SK-N-SH (cell line): ENCODE data around the gene ARHGEF18.

Experiments used
- CHD2 ChIP-seq: fragments of 150-350 bp; IDR thresholded peaks from 2 replicates; pipeline ENCODE4 v1.6.1; 2018; ENCODE audit warnings: low read length; ENCODE audit not compliant: partially characterized antibody
- EZH2phosphoT487 ChIP-seq: fragments of 200-600 bp; sonication (generic); IDR thresholded peaks from 2 replicates; pipeline ENCODE4 v1.6.1; 2017; ENCODE audit warnings: low read depth, mixed run types, mild to moderate bottlenecking, antibody characterized with exemption, moderate library complexity, borderline replicate concordance
- FOXJ3 ChIP-seq: sonication (generic); formaldehyde crosslinking; IDR thresholded peaks from 2 replicates; pipeline ENCODE4 v1.5.1; 2020; ENCODE audit warnings: mild to moderate bottlenecking, missing genetic modification reagents
- NFIC ChIP-seq: IDR thresholded peaks from 2 replicates; pipeline ENCODE4 v1.4.0; 2012; ENCODE audit warnings: borderline replicate concordance
- POLR2AphosphoS5 ChIP-seq: IDR thresholded peaks from 2 replicates; pipeline ENCODE4 v1.6.1; 2012; ENCODE audit warnings: low read depth, low read length
- RCOR1 ChIP-seq: fragments of 150-350 bp; IDR thresholded peaks from 2 replicates; pipeline ENCODE4 v1.6.1; 2017; ENCODE audit warnings: antibody characterized with exemption, low read length
- REST ChIP-seq: IDR thresholded peaks from 2 replicates; pipeline ENCODE4 v1.6.1; 2012; ENCODE audit warnings: mild to moderate bottlenecking, low read depth, low read length, moderate library complexity
- YY1 ChIP-seq: IDR thresholded peaks from 2 replicates; pipeline ENCODE4 v1.4.0; 2012; ENCODE audit warnings: low read depth, mild to moderate bottlenecking
- TF ChIP-seq, protein P1 (sequence below): fragments of 150-350 bp; IDR thresholded peaks from 2 replicates; pipeline ENCODE4 v1.6.1; 2016; ENCODE audit warnings: mild to moderate bottlenecking, low read depth, low read length
- TF ChIP-seq, protein P2 (sequence below): fragments of 200-600 bp; sonication (generic); IDR thresholded peaks from 2 replicates; pipeline ENCODE4 v1.6.1; 2017; ENCODE audit warnings: antibody characterized with exemption, mild to moderate bottlenecking, moderate library complexity
- TF ChIP-seq, protein P3 (sequence below): IDR thresholded peaks from 2 replicates; pipeline ENCODE4 v1.4.0; 2012; ENCODE audit warnings: low read depth, borderline replicate concordance

DNA sequence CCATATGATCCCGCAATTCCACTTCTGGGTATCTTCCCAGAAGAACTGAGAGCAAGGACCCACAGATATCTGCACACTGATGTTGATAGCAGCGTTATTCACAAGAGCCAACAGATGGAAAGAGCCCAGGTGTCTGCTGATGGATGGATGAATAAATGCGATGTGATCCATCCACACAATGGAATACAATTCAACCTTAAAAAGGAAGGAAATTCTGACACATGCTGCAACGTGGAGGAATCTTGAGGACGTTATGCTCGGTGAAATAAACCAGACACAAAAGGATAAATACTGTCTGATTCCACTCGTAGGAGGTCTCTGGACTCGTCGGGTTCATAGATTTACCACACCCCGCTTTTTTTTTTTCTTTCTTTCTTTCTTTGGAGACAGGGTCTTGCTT is 21.8 kb downstream of the ARHGEF18 start:
- TF ChIP-seq, protein P1, sequence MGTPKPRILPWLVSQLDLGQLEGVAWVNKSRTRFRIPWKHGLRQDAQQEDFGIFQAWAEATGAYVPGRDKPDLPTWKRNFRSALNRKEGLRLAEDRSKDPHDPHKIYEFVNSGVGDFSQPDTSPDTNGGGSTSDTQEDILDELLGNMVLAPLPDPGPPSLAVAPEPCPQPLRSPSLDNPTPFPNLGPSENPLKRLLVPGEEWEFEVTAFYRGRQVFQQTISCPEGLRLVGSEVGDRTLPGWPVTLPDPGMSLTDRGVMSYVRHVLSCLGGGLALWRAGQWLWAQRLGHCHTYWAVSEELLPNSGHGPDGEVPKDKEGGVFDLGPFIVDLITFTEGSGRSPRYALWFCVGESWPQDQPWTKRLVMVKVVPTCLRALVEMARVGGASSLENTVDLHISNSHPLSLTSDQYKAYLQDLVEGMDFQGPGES = no peak
- TF ChIP-seq NFIC = no peak
- TF ChIP-seq RCOR1 = no peak
- TF ChIP-seq, protein P2, sequence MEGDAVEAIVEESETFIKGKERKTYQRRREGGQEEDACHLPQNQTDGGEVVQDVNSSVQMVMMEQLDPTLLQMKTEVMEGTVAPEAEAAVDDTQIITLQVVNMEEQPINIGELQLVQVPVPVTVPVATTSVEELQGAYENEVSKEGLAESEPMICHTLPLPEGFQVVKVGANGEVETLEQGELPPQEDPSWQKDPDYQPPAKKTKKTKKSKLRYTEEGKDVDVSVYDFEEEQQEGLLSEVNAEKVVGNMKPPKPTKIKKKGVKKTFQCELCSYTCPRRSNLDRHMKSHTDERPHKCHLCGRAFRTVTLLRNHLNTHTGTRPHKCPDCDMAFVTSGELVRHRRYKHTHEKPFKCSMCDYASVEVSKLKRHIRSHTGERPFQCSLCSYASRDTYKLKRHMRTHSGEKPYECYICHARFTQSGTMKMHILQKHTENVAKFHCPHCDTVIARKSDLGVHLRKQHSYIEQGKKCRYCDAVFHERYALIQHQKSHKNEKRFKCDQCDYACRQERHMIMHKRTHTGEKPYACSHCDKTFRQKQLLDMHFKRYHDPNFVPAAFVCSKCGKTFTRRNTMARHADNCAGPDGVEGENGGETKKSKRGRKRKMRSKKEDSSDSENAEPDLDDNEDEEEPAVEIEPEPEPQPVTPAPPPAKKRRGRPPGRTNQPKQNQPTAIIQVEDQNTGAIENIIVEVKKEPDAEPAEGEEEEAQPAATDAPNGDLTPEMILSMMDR = no peak
- no peak for TF ChIP-seq REST
- no peak for TF ChIP-seq CHD2
- no peak for TF ChIP-seq POLR2AphosphoS5
- TF ChIP-seq, protein P3, sequence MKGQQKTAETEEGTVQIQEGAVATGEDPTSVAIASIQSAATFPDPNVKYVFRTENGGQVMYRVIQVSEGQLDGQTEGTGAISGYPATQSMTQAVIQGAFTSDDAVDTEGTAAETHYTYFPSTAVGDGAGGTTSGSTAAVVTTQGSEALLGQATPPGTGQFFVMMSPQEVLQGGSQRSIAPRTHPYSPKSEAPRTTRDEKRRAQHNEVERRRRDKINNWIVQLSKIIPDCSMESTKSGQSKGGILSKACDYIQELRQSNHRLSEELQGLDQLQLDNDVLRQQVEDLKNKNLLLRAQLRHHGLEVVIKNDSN = no peak
- TF ChIP-seq FOXJ3 (CRISPR knock-in tag) = no peak
- TF ChIP-seq YY1 = no peak
- no peak for TF ChIP-seq EZH2phosphoT487
